SK-N-SH treated with all-trans-retinoic acid at 6 μM for 48 hours (cell line): ENCODE data around the gene RFWD3.

Experiments
- BACH2 ChIP-seq: fragments of 250-450 bp; sonication (Bioruptor Pico); IDR thresholded peaks from 2 replicates; pipeline ENCODE4 v1.9.0; 2021; ENCODE audit warnings: mild to moderate bottlenecking, borderline replicate concordance
- CREB5 ChIP-seq: fragments of 250-450 bp; sonication (Bioruptor Pico); IDR thresholded peaks from 2 replicates; pipeline ENCODE4 v1.5.1; 2020; ENCODE audit warnings: low read depth, mild to moderate bottlenecking, moderate library complexity
- CSDC2 ChIP-seq: fragments of 250-450 bp; sonication (Bioruptor Pico); IDR thresholded peaks from 2 replicates; pipeline ENCODE4 v1.5.0; 2020; ENCODE audit warnings: mild to moderate bottlenecking, moderate library complexity
- GLIS3 ChIP-seq: fragments of 250-450 bp; sonication (Bioruptor Pico); IDR thresholded peaks from 2 replicates; pipeline ENCODE4 v1.5.0; 2020; ENCODE audit warnings: mild to moderate bottlenecking, moderate library complexity
- PATZ1 ChIP-seq: fragments of 250-450 bp; sonication (Bioruptor Pico); IDR thresholded peaks from 2 replicates; pipeline ENCODE4 v1.8.0; 2020; ENCODE audit warnings: mild to moderate bottlenecking, moderate library complexity, borderline replicate concordance
- RARB ChIP-seq: fragments of 250-450 bp; sonication (Bioruptor Pico); IDR thresholded peaks from 2 replicates; pipeline ENCODE4 v1.8.0; 2021; ENCODE audit warnings: mild to moderate bottlenecking, moderate library complexity
- SNAI2 ChIP-seq: fragments of 250-450 bp; sonication (Bioruptor Pico); IDR thresholded peaks from 2 replicates; pipeline ENCODE4 v1.5.0; 2020; ENCODE audit warnings: mild to moderate bottlenecking, moderate library complexity
- ZC3H10 ChIP-seq: fragments of 250-450 bp; sonication (Bioruptor Pico); IDR thresholded peaks from 2 replicates; pipeline ENCODE4 v1.5.1; 2021; ENCODE audit warnings: mild to moderate bottlenecking, moderate library complexity
- ZFP30 ChIP-seq: fragments of 450-650 bp; formaldehyde crosslinking; IDR thresholded peaks from 2 replicates; pipeline ENCODE4 v1.5.0; 2022; ENCODE audit warnings: mild to moderate bottlenecking, moderate library complexity

GRCh38 chr16:74711938-74712337 lies 45.3 kb upstream of the RFWD3 start:
- TF ChIP-seq CSDC2 (CRISPR knock-in tag) (no peak), BACH2 (CRISPR knock-in tag) (no peak), PATZ1 (CRISPR knock-in tag) (no peak), RARB (CRISPR knock-in tag) (no peak), GLIS3 (CRISPR knock-in tag) (no peak), ZC3H10 (CRISPR knock-in tag) (no peak), ZFP30 (CRISPR knock-in tag) (no peak), CREB5 (CRISPR knock-in tag) (no peak), SNAI2 (CRISPR knock-in tag) (no peak)
